ENCODE measurements around the gene PRPS2.
A peak's percentile ranks its signal among the peaks of the same experiment; 100 is the strongest.

PRPS2 gene

GRCh38 chrX:12791257-12792228 is at the start of gene PRPS2:
Gene PRPS2, plus strand, starts transcription at chrX:12791412. Its CDS starts 86 bp downstream, at chrX:12791498.
- no peak for FAIRE-seq

- no peak for FAIRE-seq
Observed at GRCh38 chrX:12741416-12741815, 49.8 kb upstream of the PRPS2 start.

- FAIRE-seq = no peak
Observed at GRCh38 chrX:12747433-12747832, 43.8 kb upstream of the PRPS2 start.

- no peak for FAIRE-seq
Observed at GRCh38 chrX:12751887-12752286, 39.3 kb upstream of the PRPS2 start.

GRCh38 chrX:12753366-12753765 is 37.8 kb upstream of the PRPS2 start:
- no peak for FAIRE-seq

GRCh38 chrX:12758291-12758690 is 32.9 kb upstream of the PRPS2 start:
- no peak for FAIRE-seq

- FAIRE-seq = no peak
Observed at GRCh38 chrX:12767856-12768255, 23.4 kb upstream of the PRPS2 start.

- no peak for FAIRE-seq
Observed at GRCh38 chrX:12768491-12768890, 22.7 kb upstream of the PRPS2 start.

- peak; percentile 99 for FAIRE-seq
Observed at GRCh38 chrX:12770440-12770839, 20.8 kb upstream of the PRPS2 start.

GRCh38 chrX:12771445-12772069 is 19.7 kb upstream of the PRPS2 start:
- no peak for FAIRE-seq

- FAIRE-seq = no peak
Observed at GRCh38 chrX:12777670-12778069, 13.5 kb upstream of the PRPS2 start.

- peak; percentile 91 for FAIRE-seq
Observed at GRCh38 chrX:12779534-12779933, 11.7 kb upstream of the PRPS2 start.

GRCh38 chrX:12788645-12789044 is 2.6 kb upstream of the PRPS2 start:
- FAIRE-seq = no peak

- no peak for FAIRE-seq
Observed at GRCh38 chrX:12789976-12790375, 1.2 kb upstream of the PRPS2 start.

- no peak for FAIRE-seq
Observed at GRCh38 chrX:12790885-12791256, 341 bp upstream of the PRPS2 start.

GRCh38 chrX:12792711-12793110 is 1.5 kb downstream of the PRPS2 start:
- no peak for FAIRE-seq

GRCh38 chrX:12794654-12795053 is 3.4 kb downstream of the PRPS2 start:
- no peak for FAIRE-seq

GRCh38 chrX:12798601-12799000 is 7.4 kb downstream of the PRPS2 start:
- FAIRE-seq = no peak

GRCh38 chrX:12799118-12799517 is 7.9 kb downstream of the PRPS2 start:
- no peak for FAIRE-seq

- no peak for FAIRE-seq
Observed at GRCh38 chrX:12802741-12803140, 11.5 kb downstream of the PRPS2 start.

GRCh38 chrX:12804655-12805054 is 13.4 kb downstream of the PRPS2 start:
- no peak for FAIRE-seq

- FAIRE-seq = no peak
Observed at GRCh38 chrX:12805333-12805732, 14.1 kb downstream of the PRPS2 start.

GRCh38 chrX:12811658-12812057 is 20.4 kb downstream of the PRPS2 start:
- no peak for FAIRE-seq

GRCh38 chrX:12814420-12814819 is 23.2 kb downstream of the PRPS2 start:
- no peak for FAIRE-seq
